Suprapubic skin (tissue), 4 donors: ENCODE data around the gene HYKK. TPM values are rescaled to one million over a fixed set of nuclear protein-coding genes. Genes with fewer than 3 reads are reported as not detected.

ENCODE experiments used
- DNase-seq, 2 donors: peaks; one replicate each; pipeline ENCODE4 v3.0.0-alpha.2; 2019; ENCODE audit warnings: low spot score in 2 of 2
- H3K27ac ChIP-seq: fragments of 200-600 bp; sonication (generic); one replicate; pipeline ENCODE4 v1.5.1; 2019
- H3K27me3 ChIP-seq: fragments of 200-600 bp; sonication (generic); one replicate; pipeline ENCODE4 v1.5.1; 2019
- H3K36me3 ChIP-seq: fragments of 200-600 bp; sonication (generic); one replicate; pipeline ENCODE4 v1.5.1; 2019
- H3K4me1 ChIP-seq: fragments of 200-600 bp; sonication (generic); one replicate; pipeline ENCODE4 v1.5.1; 2019
- H3K4me3 ChIP-seq: fragments of 200-600 bp; sonication (generic); one replicate; pipeline ENCODE4 v1.5.1; 2019; ENCODE audit warnings: mild to moderate bottlenecking
- H3K9me3 ChIP-seq: fragments of 200-600 bp; sonication (generic); one replicate; pipeline ENCODE4 v1.5.1; 2019
- EP300 ChIP-seq: sonication (generic); formaldehyde crosslinking; IDR thresholded peaks from one replicate; pipeline ENCODE4 v1.6.1; 2017; ENCODE audit warnings: antibody characterized with exemption
- POLR2A ChIP-seq, 2 donors: fragments of 450-650 bp; IDR thresholded peaks; one replicate each; pipeline ENCODE4 v1.6.1; 2017; ENCODE audit warnings: antibody characterized with exemption in 2 of 2, mild to moderate bottlenecking in 2 of 2, moderate library complexity in 2 of 2
- POLR2AphosphoS5 ChIP-seq, 3 donors: sonication (generic); formaldehyde crosslinking; IDR thresholded peaks; one replicate each; pipeline ENCODE4 v1.6.1; 2017; ENCODE audit warnings: antibody characterized with exemption in 3 of 3
- WGBS: methylation state at CpG from one replicate; pipeline ENCODE4 v1.1.5; 2018; 5-methylcytosine and 5-hydroxymethylcytosine counted together
- total RNA-seq, 4 donors: library from RNA; depleted of rRNA; stranded (reverse); fragments of >200 nt; gene quantifications; one replicate each; pipeline ENCODE4 v1.1.0, GENCODE V29; 2016
- TF ChIP-seq, protein P1 (sequence below), 2 donors: fragments of 200-600 bp in 1 of 2; fragments of 450-650 bp in 1 of 2; sonication (generic) in 1 of 2; IDR thresholded peaks; one replicate each; pipeline ENCODE4 v1.5.1; 2016 to 2019; ENCODE audit warnings: antibody characterized with exemption in 2 of 2, mild to moderate bottlenecking in 1 of 2, moderate library complexity in 1 of 2

Gene HYKK
- total RNA-seq, 4 donors from 2014 or later: 2.6 to 9.6 (median 6.1) TPM

DNA sequence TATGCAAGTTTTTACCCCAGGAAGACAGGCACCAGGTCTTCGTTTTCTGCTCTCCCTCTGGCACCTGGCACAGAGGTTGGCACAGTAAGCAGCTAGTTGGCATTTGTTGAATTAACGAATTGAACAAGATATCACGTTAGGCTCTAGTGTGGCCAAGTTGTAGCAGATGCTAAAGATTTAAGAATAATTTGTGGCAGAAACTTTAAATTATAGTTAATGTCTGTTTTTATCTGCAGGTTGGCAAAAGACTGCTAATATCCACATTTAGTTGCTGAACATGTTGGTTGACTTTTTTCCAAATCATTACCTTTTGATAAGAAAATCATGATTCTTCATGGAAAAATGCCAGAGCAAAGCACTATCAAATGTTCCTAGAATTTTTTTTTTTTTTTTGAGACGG lies 66.0 kb downstream of the HYKK start:
- Histone ChIP-seq H3K27ac (no peak overlapping the region), H3K27me3 (peaks cover 14% of the 10 kb centered on the region), H3K36me3 (no peaks in the 10 kb centered on the region), H3K4me3 (no peak overlapping the region), H3K4me1 (no peaks in the 10 kb centered on the region), H3K9me3 (no peaks in the 10 kb centered on the region)
- DNase-seq: no peak
- 27% methylated on average over 4 of the region's 4 CpGs for WGBS
- TF ChIP-seq EP300: no peak
- TF ChIP-seq POLR2A (IDR thresholded peaks at IDR 0.05): no peak
- TF ChIP-seq, protein P1, sequence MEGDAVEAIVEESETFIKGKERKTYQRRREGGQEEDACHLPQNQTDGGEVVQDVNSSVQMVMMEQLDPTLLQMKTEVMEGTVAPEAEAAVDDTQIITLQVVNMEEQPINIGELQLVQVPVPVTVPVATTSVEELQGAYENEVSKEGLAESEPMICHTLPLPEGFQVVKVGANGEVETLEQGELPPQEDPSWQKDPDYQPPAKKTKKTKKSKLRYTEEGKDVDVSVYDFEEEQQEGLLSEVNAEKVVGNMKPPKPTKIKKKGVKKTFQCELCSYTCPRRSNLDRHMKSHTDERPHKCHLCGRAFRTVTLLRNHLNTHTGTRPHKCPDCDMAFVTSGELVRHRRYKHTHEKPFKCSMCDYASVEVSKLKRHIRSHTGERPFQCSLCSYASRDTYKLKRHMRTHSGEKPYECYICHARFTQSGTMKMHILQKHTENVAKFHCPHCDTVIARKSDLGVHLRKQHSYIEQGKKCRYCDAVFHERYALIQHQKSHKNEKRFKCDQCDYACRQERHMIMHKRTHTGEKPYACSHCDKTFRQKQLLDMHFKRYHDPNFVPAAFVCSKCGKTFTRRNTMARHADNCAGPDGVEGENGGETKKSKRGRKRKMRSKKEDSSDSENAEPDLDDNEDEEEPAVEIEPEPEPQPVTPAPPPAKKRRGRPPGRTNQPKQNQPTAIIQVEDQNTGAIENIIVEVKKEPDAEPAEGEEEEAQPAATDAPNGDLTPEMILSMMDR (IDR thresholded peaks at IDR 0.05): no peak
- no peak for TF ChIP-seq POLR2AphosphoS5 (IDR thresholded peaks at IDR 0.05)

DNA sequence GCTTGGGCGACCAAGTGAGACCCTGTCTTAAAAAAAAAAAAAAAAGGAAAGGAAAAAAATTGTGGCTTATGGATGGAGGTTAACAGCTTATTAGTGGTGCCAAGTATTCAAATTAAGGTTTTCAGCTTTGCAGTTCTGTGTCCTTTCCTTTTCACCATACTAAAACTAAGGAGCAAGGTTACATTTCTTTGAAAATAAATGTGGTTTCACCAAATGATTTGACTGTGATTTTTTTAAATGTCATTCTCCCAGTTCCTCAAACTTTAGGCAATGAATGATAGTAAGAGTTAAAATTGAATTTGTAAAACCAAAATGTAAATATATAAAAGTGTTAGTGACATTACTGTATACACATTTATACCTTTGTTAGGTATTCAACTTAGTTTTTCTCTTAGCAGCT lies 67.6 kb downstream of the HYKK start:
- H3K27ac ChIP-seq: no peak overlapping the region
- H3K9me3 ChIP-seq: no peaks in the 10 kb centered on the region
- H3K27me3 ChIP-seq: peaks cover 10% of the 10 kb centered on the region
- no peak overlapping the region for H3K4me3 ChIP-seq
- no peaks in the 10 kb centered on the region for H3K36me3 ChIP-seq
- WGBS: 94% methylated on average over 1 of the region's 1 CpG
- TF ChIP-seq EP300 (no peak), POLR2A (IDR thresholded peaks at IDR 0.05) (no peak), POLR2AphosphoS5 (IDR thresholded peaks at IDR 0.05) (no peak)
- TF ChIP-seq, protein P1 (IDR thresholded peaks at IDR 0.05): no peak
- no peak for DNase-seq
- no peaks in the 10 kb centered on the region for H3K4me1 ChIP-seq

Other genes with a start within 250 kb of the HYKK start
- gene DNAJA4, start 243.0 kb upstream of the HYKK start, total RNA-seq: 100 to 1,000 TPM in 1 of 4 donors, 10 to 100 TPM in 3; 42.8 to 115 (median 58.7) TPM
- gene SKIC8, start 208.0 kb upstream of the HYKK start, total RNA-seq: 10 to 100 TPM; 42.9 to 69.9 (median 56.2) TPM
- gene CRABP1, start 167.2 kb upstream of the HYKK start, total RNA-seq: 1 to 10 TPM in 3 of 4 donors, not detected in 1; 2.6 to 8.7 (median 8.5) TPM
- gene IREB2, start 69.4 kb upstream of the HYKK start, total RNA-seq: 10 to 100 TPM; 25.6 to 87.5 (median 48.6) TPM
- gene PSMA4, start 32.9 kb downstream of the HYKK start, total RNA-seq: 100 to 1,000 TPM; 102 to 113 (median 106) TPM
- gene CHRNA5, start 57.9 kb downstream of the HYKK start, total RNA-seq: 1 to 10 TPM in 3 of 4 donors, under 1 TPM in 1; 0.72 to 2.8 (median 1.4) TPM
- gene CHRNA3, start 113.4 kb downstream of the HYKK start, total RNA-seq: 1 to 10 TPM in 2 of 4 donors, under 1 TPM in 1, not detected in 1; 0.70 to 1.9 (median 1.6) TPM
- gene CHRNB4, start 133.6 kb downstream of the HYKK start, total RNA-seq: under 1 TPM in 1 of 4 donors, not detected in 3; 0.47 TPM